ENCODE results near the gene CRNKL1. TPM values are rescaled to one million over a fixed set of nuclear protein-coding genes. Genes with fewer than 3 reads are reported as not detected.

The CRNKL1 gene
- total RNA-seq, 1 donor: 33.7 TPM

- Histone ChIP-seq H3K9me3 (ENCODE audit: low read depth, low read length) (no peaks in the 10 kb centered on the region), H4K20me1 (ENCODE audit: insufficient read depth, low read length) (peaks cover 11% of the 10 kb centered on the region), H2AFZ (ENCODE audit: low read length) (no peak overlapping the region), H3K4me2 (ENCODE audit: insufficient read depth, low read length) (no peak overlapping the region), H3K27me3 (ENCODE audit: insufficient read depth, low read length) (no peaks in the 10 kb centered on the region), H3K27ac (ENCODE audit: low read depth, low read length) (peak overlapping the region; percentile 3), H3K36me3 (ENCODE audit: insufficient read depth, low read length) (peaks cover 19% of the 10 kb centered on the region), H3K4me1 (ENCODE audit: insufficient read depth, low read length) (peaks cover 17% of the 10 kb centered on the region), H3K79me2 (ENCODE audit: insufficient read depth, low read length) (peaks cover 98% of the 10 kb centered on the region), H3K4me3 (ENCODE audit: insufficient read depth, low read length) (no peak overlapping the region)
- DNase-seq (ENCODE audit: insufficient read length, low spot score, missing footprints): no peak
- TF ChIP-seq, protein P1, sequence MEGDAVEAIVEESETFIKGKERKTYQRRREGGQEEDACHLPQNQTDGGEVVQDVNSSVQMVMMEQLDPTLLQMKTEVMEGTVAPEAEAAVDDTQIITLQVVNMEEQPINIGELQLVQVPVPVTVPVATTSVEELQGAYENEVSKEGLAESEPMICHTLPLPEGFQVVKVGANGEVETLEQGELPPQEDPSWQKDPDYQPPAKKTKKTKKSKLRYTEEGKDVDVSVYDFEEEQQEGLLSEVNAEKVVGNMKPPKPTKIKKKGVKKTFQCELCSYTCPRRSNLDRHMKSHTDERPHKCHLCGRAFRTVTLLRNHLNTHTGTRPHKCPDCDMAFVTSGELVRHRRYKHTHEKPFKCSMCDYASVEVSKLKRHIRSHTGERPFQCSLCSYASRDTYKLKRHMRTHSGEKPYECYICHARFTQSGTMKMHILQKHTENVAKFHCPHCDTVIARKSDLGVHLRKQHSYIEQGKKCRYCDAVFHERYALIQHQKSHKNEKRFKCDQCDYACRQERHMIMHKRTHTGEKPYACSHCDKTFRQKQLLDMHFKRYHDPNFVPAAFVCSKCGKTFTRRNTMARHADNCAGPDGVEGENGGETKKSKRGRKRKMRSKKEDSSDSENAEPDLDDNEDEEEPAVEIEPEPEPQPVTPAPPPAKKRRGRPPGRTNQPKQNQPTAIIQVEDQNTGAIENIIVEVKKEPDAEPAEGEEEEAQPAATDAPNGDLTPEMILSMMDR (IDR thresholded peaks at IDR 0.05; ENCODE audit: extremely low read depth, low read depth, low read length): no peak
These were observed 29.8 kb downstream of the CRNKL1 start for GRCh38 chr20:20022498-20022897.

DNA sequence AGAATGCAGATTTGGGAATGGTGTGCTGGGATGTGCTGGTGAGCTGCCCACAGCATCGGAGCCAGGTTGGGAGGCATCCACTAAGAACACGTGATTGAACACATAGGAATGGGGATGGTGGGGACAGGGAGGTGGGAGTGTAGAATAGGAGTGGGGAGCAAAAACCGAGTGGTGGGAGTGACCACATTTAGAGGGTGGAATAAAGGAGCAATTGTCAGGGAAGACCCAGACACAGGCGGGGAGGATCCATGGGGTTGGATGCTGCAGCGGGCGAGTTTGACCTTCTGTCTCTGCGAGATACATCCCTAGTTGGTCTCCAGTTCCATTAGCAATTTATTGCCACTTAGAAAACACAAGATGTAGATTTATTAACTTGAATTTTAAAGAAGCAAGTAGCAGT is 30.4 kb downstream of the CRNKL1 start:
- peaks cover 17% of the 10 kb centered on the region for H3K4me1 ChIP-seq (ENCODE audit: insufficient read depth, low read length)
- TF ChIP-seq, protein P1 (IDR thresholded peaks at IDR 0.05; ENCODE audit: extremely low read depth, low read depth, low read length): no peak
- H3K27me3 ChIP-seq (ENCODE audit: insufficient read depth, low read length): no peaks in the 10 kb centered on the region
- H3K4me3 ChIP-seq (ENCODE audit: insufficient read depth, low read length): no peak overlapping the region
- peaks cover 95% of the 10 kb centered on the region for H3K79me2 ChIP-seq (ENCODE audit: insufficient read depth, low read length)
- H2AFZ ChIP-seq (ENCODE audit: low read length): no peak overlapping the region
- peak overlapping the region; percentile 2 for H3K27ac ChIP-seq (ENCODE audit: low read depth, low read length)
- H4K20me1 ChIP-seq (ENCODE audit: insufficient read depth, low read length): peaks cover 11% of the 10 kb centered on the region
- DNase-seq (ENCODE audit: insufficient read length, low spot score, missing footprints): no peak
- peaks cover 14% of the 10 kb centered on the region for H3K36me3 ChIP-seq (ENCODE audit: insufficient read depth, low read length)
- H3K4me2 ChIP-seq (ENCODE audit: insufficient read depth, low read length): no peak overlapping the region
- H3K9me3 ChIP-seq (ENCODE audit: low read depth, low read length): no peaks in the 10 kb centered on the region

DNA sequence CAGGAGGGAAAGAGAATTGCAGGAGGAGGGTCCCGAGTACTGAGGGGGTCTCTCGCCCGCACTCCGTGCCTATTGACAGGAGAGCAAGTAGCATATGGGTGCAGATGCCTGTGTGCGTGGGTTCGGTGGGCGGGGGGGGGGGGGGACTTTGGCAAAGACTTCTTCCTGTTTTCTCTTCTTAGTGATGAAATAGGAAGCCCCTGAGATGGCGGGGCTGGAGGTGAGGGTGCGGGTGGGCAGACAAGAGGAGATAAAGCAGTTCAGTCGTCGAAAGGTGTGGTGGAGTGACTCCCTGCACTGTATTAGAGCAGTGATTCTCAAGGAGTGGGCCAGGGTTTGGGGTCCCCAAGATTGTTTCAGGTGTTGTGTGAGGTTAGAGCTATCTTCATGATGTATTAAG is 31.4 kb downstream of the CRNKL1 start:
- H3K27ac ChIP-seq (ENCODE audit: low read depth, low read length): no peak overlapping the region
- TF ChIP-seq, protein P1 (IDR thresholded peaks at IDR 0.05; ENCODE audit: extremely low read depth, low read depth, low read length): no peak
- H3K4me2 ChIP-seq (ENCODE audit: insufficient read depth, low read length): no peak overlapping the region
- peaks cover 17% of the 10 kb centered on the region for H3K4me1 ChIP-seq (ENCODE audit: insufficient read depth, low read length)
- no peaks in the 10 kb centered on the region for H3K27me3 ChIP-seq (ENCODE audit: insufficient read depth, low read length)
- peaks cover 86% of the 10 kb centered on the region for H3K79me2 ChIP-seq (ENCODE audit: insufficient read depth, low read length)
- DNase-seq (ENCODE audit: insufficient read length, low spot score, missing footprints): no peak
- H3K9me3 ChIP-seq (ENCODE audit: low read depth, low read length): no peaks in the 10 kb centered on the region
- peaks cover 11% of the 10 kb centered on the region for H4K20me1 ChIP-seq (ENCODE audit: insufficient read depth, low read length)
- H2AFZ ChIP-seq (ENCODE audit: low read length): no peak overlapping the region
- no peak overlapping the region for H3K4me3 ChIP-seq (ENCODE audit: insufficient read depth, low read length)
- H3K36me3 ChIP-seq (ENCODE audit: insufficient read depth, low read length): peaks cover 10% of the 10 kb centered on the region

GRCh38 chr20:20019123-20019522 is 33.1 kb downstream of the CRNKL1 start:
- TF ChIP-seq, protein P1 (IDR thresholded peaks at IDR 0.05; ENCODE audit: extremely low read depth, low read depth, low read length): no peak
- Histone ChIP-seq H3K4me1 (ENCODE audit: insufficient read depth, low read length) (peaks cover 7% of the 10 kb centered on the region), H3K9me3 (ENCODE audit: low read depth, low read length) (no peaks in the 10 kb centered on the region), H3K27ac (ENCODE audit: low read depth, low read length) (no peak overlapping the region), H3K4me2 (ENCODE audit: insufficient read depth, low read length) (peak overlapping the region; percentile 32), H3K27me3 (ENCODE audit: insufficient read depth, low read length) (no peaks in the 10 kb centered on the region), H3K36me3 (ENCODE audit: insufficient read depth, low read length) (peaks cover 5% of the 10 kb centered on the region), H3K79me2 (ENCODE audit: insufficient read depth, low read length) (peaks cover 70% of the 10 kb centered on the region), H2AFZ (ENCODE audit: low read length) (no peak overlapping the region), H4K20me1 (ENCODE audit: insufficient read depth, low read length) (peaks cover 11% of the 10 kb centered on the region), H3K4me3 (ENCODE audit: insufficient read depth, low read length) (no peak overlapping the region)
- DNase-seq (ENCODE audit: insufficient read length, low spot score, missing footprints): peak; percentile 71

All from osteoblast (primary cell).